Heart left ventricle (tissue), 16 donors: ENCODE data around the gene SPATA33. TPM values are rescaled to one million over a fixed set of nuclear protein-coding genes. Genes with fewer than 3 reads are reported as not detected.
A peak's percentile ranks its signal among the peaks of the same experiment; 100 is the strongest.

Experiments used
- ATAC-seq, 4 donors: fragments of 200-7000 bp; cut with Tn5 transposase; one replicate each; pipeline ENCODE4 v1.9.1; 2020 to 2022; ENCODE audit warnings: moderate library complexity in 4 of 4, mild to moderate bottlenecking in 3 of 4, moderate number of reproducible peaks in 1 of 4
- DNase-seq, 5 donors: peaks; one replicate each; pipeline ENCODE4 v3.0.0-alpha.2; 2020
- H3K27ac ChIP-seq, 12 donors: fragments of 200-600 bp; sonication (generic) in 4 of 12; one replicate each; pipeline versions ENCODE4 v1.5.0 to v1.8.0; 2016 to 2022; ENCODE audit warnings: mild to moderate bottlenecking in 2 of 12
- H3K27me3 ChIP-seq, 9 donors: fragments of 200-600 bp; sonication (generic) in 2 of 9; one replicate each; pipeline versions ENCODE4 v1.5.1 to v1.8.0; 2016 to 2022; ENCODE audit warnings: mild to moderate bottlenecking in 3 of 9
- H3K36me3 ChIP-seq, 9 donors: fragments of 200-600 bp; sonication (generic) in 2 of 9; one replicate each; pipeline versions ENCODE4 v1.5.0 to v1.8.0; 2018 to 2022; ENCODE audit warnings: mild to moderate bottlenecking in 2 of 9
- H3K4me1 ChIP-seq, 12 donors: fragments of 200-600 bp; sonication (generic) in 4 of 12; one replicate each; pipeline versions ENCODE4 v1.5.0 to v1.8.0; 2016 to 2022; ENCODE audit warnings: mild to moderate bottlenecking in 3 of 12
- H3K4me3 ChIP-seq, 12 donors: fragments of 200-600 bp; sonication (generic) in 4 of 12; one replicate each; pipeline versions ENCODE4 v1.5.0 to v1.8.0; 2017 to 2022; ENCODE audit warnings: mild to moderate bottlenecking in 9 of 12, moderate library complexity in 4 of 12
- H3K9me3 ChIP-seq, 12 donors: fragments of 200-600 bp; sonication (generic) in 4 of 12; one replicate each; pipeline versions ENCODE4 v1.5.0 to v1.8.0; 2016 to 2022; ENCODE audit warnings: mild to moderate bottlenecking in 1 of 12
- CTCF ChIP-seq, 12 donors: fragments of 200-600 bp; sonication (generic) in 4 of 12; IDR thresholded peaks; one replicate each; pipeline versions ENCODE4 v1.5.0 to v1.8.0; 2018 to 2022; ENCODE audit warnings: antibody characterized with exemption in 12 of 12, mild to moderate bottlenecking in 5 of 12
- POLR2A ChIP-seq, 2 donors: fragments of 450-650 bp; IDR thresholded peaks; one replicate each; pipeline ENCODE4 v1.6.1; 2017; ENCODE audit warnings: antibody characterized with exemption in 2 of 2, mild to moderate bottlenecking in 2 of 2, moderate library complexity in 2 of 2
- WGBS, 4 donors: extraction: QIAGEN DNeasy Blood & Tissue Kit in 2 of 4; methylation state at CpG; one replicate each; pipeline versions ENCODE4 v1.1.5 to v1.1.7; 2013 to 2018; 5-methylcytosine and 5-hydroxymethylcytosine counted together
- intact Hi-C, 10 donors: fragments of 100-400 bp; cut with DNase I; formaldehyde crosslinking; loops; one replicate each; pipeline versions ENCODE4 v1.11.1 to v1.14.2; 2022
- polyA plus RNA-seq, 2 donors: library from polyadenylated mRNA; stranded (reverse); fragments of 200-250 nt; gene quantifications; one replicate each; pipeline ENCODE4 v1.2.3, GENCODE V29; 2013
- total RNA-seq, 9 donors: library from RNA; depleted of rRNA in 2 of 9; stranded (reverse); fragments of >200 nt in 2 of 9; fragmentation: NEBNext Ultra II Directional in 3 of 9; extraction: Animal tissue kit (Norgen Biotek cat#: 25700) in 3 of 9; gene quantifications; one replicate each; pipeline versions ENCODE4 v1.1.0 to v1.2.4, GENCODE V29; 2016 to 2023
- donor health status: ischemic (EF 13 %, LVEDD 7.1; RV severe dilation, severe dysfunction).
- donor health status: healthy with polysubstance abuse.
- donor health status: DM: no; HTN: yes; CAD: no.
- donor health status: DM: no; HTN: no; CAD: no.
- donor health status: ischemic (EF 25% LVEDD 6.9; RV normal size, moderate dysfunction).
- donor health status: ischemic (EF 25% LVEDD 5.7; RV mildly dilated, moderate dysfunction).
- donor health status: healthy.
- donor health status: DM: yes; HTN: yes; CAD: no.
- donor health status: ischemic (EF 35%, LVEDD 5.7; RV mildly dilated, moderate dysfunction).
- donor health status: nonischemic (EF 11% LVEDD 7.7; RV severe dilation, severe dysfunction).
- donor health status: DM: yes; HTN: yes; CAD: no.
- donor health status: PGD.
- donor health status: ischemic (EF 29% LVEDD 5.4; RV normal size, mild dysfunction).
- donor health status: nonischemic (EF 23%, LVEDD 6.1; RV moderate dilation, normal function).

SPATA33 gene
- total and polyA plus RNA-seq, 11 donors = 0.94 to 5.1 (median 3.0) TPM

GRCh38 chr16:89615596-89616090 lies 42.0 kb upstream of the SPATA33 start:
- peak; percentile 22 to 64 (median 52) for TF ChIP-seq CTCF (IDR thresholded peaks at IDR 0.05)
- TF ChIP-seq POLR2A (IDR thresholded peaks at IDR 0.05) = no peak
- Histone ChIP-seq H3K4me1 (peaks cover 0 to 6% (median 0%) of the 10 kb centered on the region in 12 donors), H3K27me3 (peaks cover 0 to 39% (median 4%) of the 10 kb centered on the region in 9 donors), H3K27ac (no peak overlapping the region), H3K9me3 (no peaks in the 10 kb centered on the region), H3K4me3 (no peak overlapping the region), H3K36me3 (no peaks in the 10 kb centered on the region)
- intact Hi-C loops = no loop called here
- ATAC-seq (no peak), DNase-seq (no peak)
- 22 to 43% (median 28%) methylated on average over 15 to 17 of the region's 17 CpGs for WGBS, 4 donors

- no peak for DNase-seq
- H3K9me3 ChIP-seq = no peaks in the 10 kb centered on the region
- H3K27me3 ChIP-seq = peaks cover 0 to 39% (median 4%) of the 10 kb centered on the region in 9 donors
- H3K27ac ChIP-seq = peak overlapping the region in 1 of 12 donors; percentile 20
- H3K4me3 ChIP-seq = no peak overlapping the region
- WGBS, 4 donors = 58 to 72% (median 64%) methylated on average over 20 of the region's 20 CpGs
- peaks cover 0 to 6% (median 0%) of the 10 kb centered on the region in 12 donors for H3K4me1 ChIP-seq
- no peaks in the 10 kb centered on the region for H3K36me3 ChIP-seq
- intact Hi-C loops = no loop called here
- no peak for TF ChIP-seq POLR2A (IDR thresholded peaks at IDR 0.05)
- TF ChIP-seq CTCF (IDR thresholded peaks at IDR 0.05) = no peak
- peak in 1 of 4 donors; percentile 49 for ATAC-seq
These were observed 41.0 kb upstream of the SPATA33 start for GRCh38 chr16:89616623-89617022.

GRCh38 chr16:89617036-89617435 lies 40.6 kb upstream of the SPATA33 start:
- peak overlapping the region in 1 of 12 donors; percentile 20 for H3K27ac ChIP-seq
- ATAC-seq = no peak
- peaks cover 0 to 42% (median 4%) of the 10 kb centered on the region in 9 donors for H3K27me3 ChIP-seq
- H3K4me3 ChIP-seq = no peak overlapping the region
- WGBS, 4 donors = 48 to 61% (median 59%) methylated on average over 6 of the region's 6 CpGs
- DNase-seq = no peak
- H3K4me1 ChIP-seq = peaks cover 0 to 6% (median 0%) of the 10 kb centered on the region in 12 donors
- intact Hi-C loops = no loop called here
- H3K36me3 ChIP-seq = no peaks in the 10 kb centered on the region
- TF ChIP-seq CTCF (IDR thresholded peaks at IDR 0.05) (no peak), POLR2A (IDR thresholded peaks at IDR 0.05) (no peak)
- H3K9me3 ChIP-seq = no peaks in the 10 kb centered on the region

GRCh38 chr16:89618109-89618998 lies 39.3 kb upstream of the SPATA33 start:
- intact Hi-C loops = no loop called here
- TF ChIP-seq CTCF (IDR thresholded peaks at IDR 0.05) = no peak
- no peak for TF ChIP-seq POLR2A (IDR thresholded peaks at IDR 0.05)
- Histone ChIP-seq H3K27ac (no peak overlapping the region), H3K4me3 (no peak overlapping the region), H3K4me1 (peaks cover 0 to 11% (median 0%) of the 10 kb centered on the region in 12 donors), H3K9me3 (no peaks in the 10 kb centered on the region), H3K36me3 (no peaks in the 10 kb centered on the region), H3K27me3 (peaks cover 0 to 39% (median 6%) of the 10 kb centered on the region in 9 donors)
- DNase-seq (no peak), ATAC-seq (no peak)
- WGBS, 4 donors = 63 to 74% (median 70%) methylated on average over 16 of the region's 16 CpGs
